GM18505 (cell line): ENCODE data around the gene RASA3.

Source experiments
- ATAC-seq: cut with Tn5 transposase; IDR thresholded peaks from one replicate; pipeline ENCODE4 v1.9.1; 2021; ENCODE audit not compliant: unreplicated experiment
- POLR2A ChIP-seq: IDR thresholded peaks from 4 replicates; pipeline ENCODE4 v1.6.1; 2011; ENCODE audit warnings: borderline replicate concordance; ENCODE audit not compliant: insufficient read depth, insufficient read length; ENCODE audit errors: extremely low read depth

The RASA3 gene

GRCh38 chr13:113935001-113935844 lies 197.2 kb downstream of the RASA3 start:
- no peak for TF ChIP-seq POLR2A
- no peak for ATAC-seq

GRCh38 chr13:113934576-113934975 lies 197.8 kb downstream of the RASA3 start:
- ATAC-seq: no peak
- no peak for TF ChIP-seq POLR2A

GRCh38 chr13:113933901-113934300 lies 198.5 kb downstream of the RASA3 start:
- TF ChIP-seq POLR2A: no peak
- no peak for ATAC-seq

- no peak for TF ChIP-seq POLR2A
- no peak for ATAC-seq
Observed at GRCh38 chr13:113931841-113932459, 200.5 kb downstream of the RASA3 start.

- no peak for TF ChIP-seq POLR2A
- no peak for ATAC-seq
Observed at GRCh38 chr13:113930671-113931637, 201.5 kb downstream of the RASA3 start.

GRCh38 chr13:113929628-113930615 lies 202.5 kb downstream of the RASA3 start:
- no peak for ATAC-seq
- no peak for TF ChIP-seq POLR2A

- TF ChIP-seq POLR2A: no peak
Observed at GRCh38 chr13:113928685-113929627, 203.5 kb downstream of the RASA3 start.

More at GRCh38 chr13:113928685-113929627, 203.5 kb downstream of the RASA3 start:
- ATAC-seq: no peak
